HepG2 (cell line): ENCODE measurements around the gene WDR86. TPM values are rescaled to one million over a fixed set of nuclear protein-coding genes. Genes with fewer than 3 reads are reported as not detected.
A peak's percentile ranks its signal among the peaks of the same experiment; 100 is the strongest.

Source experiments
- ATAC-seq: fragments of 200-7000 bp; cut with Tn5 transposase; 3 replicates; pipeline ENCODE4 v1.9.1; 2020; ENCODE audit warnings: mild to moderate bottlenecking, moderate library complexity
- BruUV-seq: library from RNA; stranded (reverse); fragments of 400-500 nt; replicated peaks from 2 replicates; lab custom pipeline; 2021; lab: Mats Ljungman, UMichigan
- CTCF ChIA-PET: fragments of 300-600 bp; formaldehyde crosslinking; extraction: SDS; loops from one replicate; lab custom pipeline; 2021; ENCODE audit warnings: low total read pairs, inconsistent platforms, low intra/inter-chr PET ratio; lab: Yijun Ruan, JAX
- POLR2A ChIA-PET: fragments of 350-600 bp; sonication (Branson Sonifier 250); formaldehyde crosslinking; loops from one replicate; lab custom pipeline; 2020; ENCODE audit warnings: antibody characterized with exemption, inconsistent platforms; lab: Yijun Ruan, JAX
- DNase-seq: peaks from one replicate; pipeline ENCODE4 v3.0.0-alpha.2; 2015; ENCODE audit warnings: low spot score
- FAIRE-seq: peaks from 3 replicates; lab custom pipeline; 2011; peaks lifted over from hg19 to GRCh38; lab: Jason Lieb, UNC
- H2AFZ ChIP-seq: one replicate; pipeline ENCODE4 v1.6.1; 2011; ENCODE audit warnings: low read length, inconsistent platforms
- H3K27ac ChIP-seq: fragments of 300-600 bp; 3 replicates; pipeline ENCODE4 v1.8.0; 2011; ENCODE audit warnings: mixed run types, mild to moderate bottlenecking, mixed read lengths, low read length, inconsistent platforms; ENCODE audit not compliant: insufficient read depth; ENCODE audit errors: extremely low read length
- H3K27me3 ChIP-seq, 2 experiments: fragments of 200-600 bp in 1 of 2; 2 replicates in 1 of 2; 3 replicates in 1 of 2; pipeline versions ENCODE4 v1.6.0 to v1.8.0; 2011; ENCODE audit warnings: low read length in 2 of 2, mild to moderate bottlenecking in 2 of 2, moderate library complexity in 2 of 2, inconsistent platforms in 1 of 2; ENCODE audit not compliant: insufficient read depth in 2 of 2, control insufficient read depth in 1 of 2
- H3K36me3 ChIP-seq, 2 experiments: fragments of 200-600 bp in 1 of 2; replicated peaks in 1 of 2; 2 replicates in 1 of 2; 3 replicates in 1 of 2; pipeline versions ENCODE4 v1.5.1 to v1.8.0; 2011; ENCODE audit warnings: low read length in 2 of 2, inconsistent platforms in 1 of 2; ENCODE audit not compliant: insufficient read depth in 2 of 2, control insufficient read depth in 1 of 2
- H3K4me1 ChIP-seq: 2 replicates; pipeline ENCODE4 v1.5.1; 2012; ENCODE audit warnings: low read length, inconsistent platforms; ENCODE audit not compliant: insufficient read depth
- H3K4me2 ChIP-seq: 2 replicates; pipeline ENCODE4 v1.6.0; 2011; ENCODE audit warnings: low read depth, low read length, inconsistent platforms
- H3K4me3 ChIP-seq, 3 experiments: fragments of 200-600 bp in 1 of 3; sonication (generic), shearing (Covaris generic) in 1 of 3; replicated peaks in 1 of 3; 2 replicates each; pipeline ENCODE4 v1.5.1; 2011 to 2016; ENCODE audit warnings: low read length in 3 of 3, inconsistent platforms in 2 of 3, low read depth in 2 of 3, mild to moderate bottlenecking in 2 of 3, control low read depth in 1 of 3, mixed read lengths in 1 of 3; ENCODE audit not compliant: insufficient read depth in 1 of 3
- H3K79me2 ChIP-seq: one replicate; pipeline ENCODE4 v1.6.1; 2011; ENCODE audit warnings: low read length, inconsistent platforms; ENCODE audit not compliant: insufficient read depth
- H3K9ac ChIP-seq: 2 replicates; pipeline ENCODE4 v1.6.0; 2011; ENCODE audit warnings: mild to moderate bottlenecking, low read depth, low read length, inconsistent platforms; ENCODE audit not compliant: insufficient read depth
- H3K9me3 ChIP-seq: 2 replicates; pipeline ENCODE4 v1.5.1; 2012; ENCODE audit warnings: mild to moderate bottlenecking, low read length
- H4K20me1 ChIP-seq: 2 replicates; pipeline ENCODE4 v1.6.0; 2011; ENCODE audit warnings: inconsistent platforms, mild to moderate bottlenecking, low read length, moderate library complexity; ENCODE audit not compliant: insufficient read depth
- ARID3A ChIP-seq: IDR thresholded peaks from 2 replicates; pipeline ENCODE4 v1.6.1; 2012; ENCODE audit warnings: low read depth, low read length, improper control_type of control experiment
- CREBL2 ChIP-seq: sonication (generic); formaldehyde crosslinking; IDR thresholded peaks from 2 replicates; pipeline ENCODE4 v1.8.1; 2023; ENCODE audit warnings: missing genetic modification reagents, mild to moderate bottlenecking, borderline replicate concordance
- MLX ChIP-seq: IDR thresholded peaks from 2 replicates; pipeline ENCODE4 v1.6.1; 2016
- RAD51 ChIP-seq: fragments of 450-650 bp; IDR thresholded peaks from 2 replicates; pipeline ENCODE4 v1.6.1; 2016; ENCODE audit warnings: borderline replicate concordance
- THRA ChIP-seq: sonication (generic); formaldehyde crosslinking; IDR thresholded peaks from 2 replicates; pipeline ENCODE4 v1.4.0; 2020; ENCODE audit warnings: missing genetic modification reagents, borderline replicate concordance
- ZBTB40 ChIP-seq, 2 experiments: fragments of 450-650 bp in 1 of 2; sonication (generic) in 1 of 2; formaldehyde crosslinking in 1 of 2; IDR thresholded peaks; 2 replicates each; pipeline versions ENCODE4 v1.6.1 to v1.8.0; 2016 to 2022; ENCODE audit warnings: antibody characterized with exemption in 1 of 2, mild to moderate bottlenecking in 1 of 2, missing genetic modification reagents in 1 of 2
- ZNF296 ChIP-seq: sonication (generic); formaldehyde crosslinking; conservative IDR thresholded peaks from 2 replicates; pipeline ENCODE4 v1.5.0; 2020; ENCODE audit warnings: mild to moderate bottlenecking, missing genetic modification reagents
- ZNF605 ChIP-seq: sonication (generic); formaldehyde crosslinking; IDR thresholded peaks from 2 replicates; pipeline ENCODE4 v1.8.0; 2022; ENCODE audit warnings: mild to moderate bottlenecking, missing genetic modification reagents
- WGBS: methylation state at CpG from one replicate; pipeline ENCODE4 v1.1.6; 2017; ENCODE audit warnings: low lambda C conversion rate; 5-methylcytosine and 5-hydroxymethylcytosine counted together
- in situ Hi-C: cut with HindIII; loops from 2 replicates; pipeline ENCODE4 v1.10.0; 2017; ENCODE audit warnings: low pct_unique_long_range_greater_than_20kb; ENCODE audit not compliant: extremely low pct_ligation_motif_present
- intact Hi-C: fragments of 100-400 bp; cut with micrococcal nuclease; formaldehyde crosslinking; loops from one replicate; pipeline ENCODE4 v1.10.0; 2022; ENCODE audit not compliant: unreplicated experiment
- polyA plus RNA-seq, 8 experiments: library from polyadenylated mRNA; depleted of rRNA in 3 of 8; stranded (reverse) in 7 of 8; unstranded in 1 of 8; fragments of >200 nt; fragmentation: Illumina TruSeq in 4 of 8; extraction: Trizol in 4 of 8; gene quantifications; 2 replicates each; pipeline versions ENCODE4 v1.2.1 to v1.2.3, GENCODE V29; 2011 to 2016; ENCODE audit warnings: low read depth in 4 of 8, missing spikeins in 1 of 8, mixed read lengths in 1 of 8; ENCODE audit not compliant: insufficient read depth in 1 of 8
- total RNA-seq, 5 experiments: library from RNA; depleted of rRNA; stranded (reverse); fragments of >200 nt; fragmentation: Illumina TruSeq; extraction: Trizol; gene quantifications; 2 replicates each; pipeline ENCODE4 v1.2.3, GENCODE V29; 2016; ENCODE audit warnings: low read depth in 1 of 5

Gene WDR86
- total and polyA plus RNA-seq, 2 of the 13 experiments (the other 11 are each of a cell fraction or from before 2014, with no cell fraction given): 0.11 to 2.9 TPM

GRCh38 chr7:151399305-151399601, 10.6 kb downstream of the WDR86 start:
- no peak for ATAC-seq
- no peaks in the 10 kb centered on the region for H3K9me3 ChIP-seq
- no peak for TF ChIP-seq CREBL2 (CRISPR knock-in tag)
- no peak for TF ChIP-seq MLX (CRISPR knock-in tag)
- no peak for TF ChIP-seq RAD51
- no peak for TF ChIP-seq THRA (CRISPR knock-in tag)
- no peak for TF ChIP-seq ARID3A
- no peak for TF ChIP-seq ZNF296 (CRISPR knock-in tag)
- TF ChIP-seq ZNF605: no peak
- TF ChIP-seq ZBTB40 (IDR thresholded peaks at IDR 0.05): no peak
- no peak for TF ChIP-seq ZBTB40 (CRISPR knock-in tag; IDR thresholded peaks at IDR 0.05)
- TF ChIP-seq, all 625 proteins: peak for 0
- Histone ChIP-seq H3K4me2 (peak overlapping the region; percentile 7; the same call in 1 of the 2 replicates), H3K27me3 (peaks cover 4 to 65% of the 10 kb centered on the region in 2 experiments; a peak in 3 of 5 replicates), H3K4me3 (no peak overlapping the region), H3K36me3 (no peaks in the 10 kb centered on the region), H4K20me1 (no peaks in the 10 kb centered on the region), H3K79me2 (no peaks in the 10 kb centered on the region), H3K4me1 (peaks cover 23% of the 10 kb centered on the region), H3K27ac (no peak overlapping the region), H3K9ac (no peak overlapping the region), H2AFZ (no peak overlapping the region)
- in situ Hi-C loops: no loop called here
- FAIRE-seq (no peak), DNase-seq (no peak)
- intact Hi-C loops: no loop called here
- POLR2A ChIA-PET: no interaction called here
- CTCF ChIA-PET: no interaction called here
- WGBS: 38% methylated on average over 4 of the region's 7 CpGs
- BruUV-seq: no TSS peak
